ENCODE results near the gene PSENEN. TPM values are rescaled to one million over a fixed set of nuclear protein-coding genes. Genes with fewer than 3 reads are reported as not detected.

The PSENEN gene
- total RNA-seq, 1 experiment from 2014 or later: 69.7 TPM

GRCh38 chr19:35741203-35741515 lies 4.3 kb upstream of the PSENEN start:
- no peak overlapping the region for H3K18ac ChIP-seq (ENCODE audit: insufficient read length, low read depth, low read length)
- no peaks in the 10 kb centered on the region for H3K79me1 ChIP-seq (ENCODE audit: insufficient read depth, low read depth, low read length, poor library complexity, severe bottlenecking)
- WGBS (ENCODE audit: extremely low coverage, insufficient read length, low lambda C conversion rate): no CpG with 5 or more reads among the region's 12 CpGs
- no peak overlapping the region for H4K8ac ChIP-seq (replicated peaks; ENCODE audit: insufficient read length, low read depth, low read length)
- H3K27ac Mint-ChIP-seq: peak overlapping the region; percentile 93 to 99 (median 97)
- H3K9me3 ChIP-seq (ENCODE audit: control insufficient read depth, low read depth, low read length): no peaks in the 10 kb centered on the region
- no peak overlapping the region for H2AFZ ChIP-seq (ENCODE audit: low read length)
- H2BK20ac ChIP-seq (ENCODE audit: low read depth, low read length, poor library complexity, severe bottlenecking): no peak overlapping the region
- no peak overlapping the region for H3K4ac ChIP-seq (ENCODE audit: low read depth, low read length)
- H3K4me1 Mint-ChIP-seq: peaks cover 16 to 26% of the 10 kb centered on the region in 2 experiments
- H3T11ph ChIP-seq (ENCODE audit: low read length): no peak overlapping the region
- peak overlapping the region; percentile 71 to 90 for H3K4me3 Mint-ChIP-seq
- no peak overlapping the region for H2BK12ac ChIP-seq (ENCODE audit: insufficient read length, low read depth, low read length)
- TF ChIP-seq CTCF (conservative IDR thresholded peaks at IDR 0.05): peak; percentile 57; the same call in 2 of the 3 replicates
- H4K91ac ChIP-seq (ENCODE audit: insufficient read length, low read depth, low read length): no peak overlapping the region
- H3K23ac ChIP-seq (ENCODE audit: insufficient read length, low read depth, low read length): no peak overlapping the region
- H3K14ac ChIP-seq (ENCODE audit: insufficient read depth, low read length): peak overlapping the region; percentile 25; the same call in 1 of the 2 replicates
- no peaks in the 10 kb centered on the region for H3K79me2 ChIP-seq (ENCODE audit: insufficient read depth, low read length)
- H3K4me1 ChIP-seq (ENCODE audit: insufficient read depth, low read length): peaks cover 1% of the 10 kb centered on the region; the same call in 1 of the 2 replicates
- H3K9ac ChIP-seq (ENCODE audit: extremely low read depth, insufficient read length, low read length): peak overlapping the region; percentile 11
- no peak overlapping the region for H2BK120ac ChIP-seq (ENCODE audit: low read depth, low read length, poor library complexity, severe bottlenecking)
- peak overlapping the region; percentile 58 for H3K4me2 ChIP-seq (ENCODE audit: insufficient read depth, insufficient read length, low read length)
- no peak overlapping the region for H2BK5ac ChIP-seq (ENCODE audit: insufficient read length, low read length)
- no peak overlapping the region for H3K27ac ChIP-seq (ENCODE audit: insufficient read length, low read depth, low read length)
- H3K9me3 Mint-ChIP-seq: no peaks in the 10 kb centered on the region
- no peak overlapping the region for H3K56ac ChIP-seq (ENCODE audit: insufficient read length, low read depth, low read length)
- no peak overlapping the region for H4K5ac ChIP-seq (ENCODE audit: insufficient read length, low read depth, low read length)
- peaks cover 23 to 36% (median 28%) of the 10 kb centered on the region in 3 experiments; a peak in 6 of 7 replicates for H3K36me3 Mint-ChIP-seq (ENCODE audit: insufficient read depth in 1 of 3, low read depth in 3 of 3)
- H3K27me3 Mint-ChIP-seq (ENCODE audit: low read depth): no peaks in the 10 kb centered on the region
- peaks cover 17% of the 10 kb centered on the region for H3K23me2 ChIP-seq (ENCODE audit: insufficient read length, low read depth, low read length, poor library complexity, severe bottlenecking)
- no peak overlapping the region for H2AK5ac ChIP-seq (ENCODE audit: insufficient read length, low read length)
- H3K27me3 ChIP-seq (ENCODE audit: insufficient read depth, low read length): no peaks in the 10 kb centered on the region
- H4K20me1 ChIP-seq (ENCODE audit: control insufficient read depth, insufficient read depth, insufficient read length): no peaks in the 10 kb centered on the region
- DNase-seq: no peak
- no peak overlapping the region for H2BK15ac ChIP-seq (ENCODE audit: low read depth, low read length)
